HepG2 (cell line): ENCODE data around the gene PDZD2. TPM values are rescaled to one million over a fixed set of nuclear protein-coding genes. Genes with fewer than 3 reads are reported as not detected.
"Not testable (repeated sequence)": the region's sequence is repeated elsewhere in the genome, so short reads cannot be mapped to it uniquely, and the experiment has no call there.

Source experiments
- ATAC-seq: fragments of 200-7000 bp; cut with Tn5 transposase; 3 replicates; pipeline ENCODE4 v1.9.1; 2020; ENCODE audit warnings: mild to moderate bottlenecking, moderate library complexity
- BruUV-seq: library from RNA; stranded (reverse); fragments of 400-500 nt; replicated peaks from 2 replicates; lab custom pipeline; 2021; lab: Mats Ljungman, UMichigan
- CTCF ChIA-PET: fragments of 300-600 bp; formaldehyde crosslinking; extraction: SDS; loops from one replicate; lab custom pipeline; 2021; ENCODE audit warnings: low total read pairs, inconsistent platforms, low intra/inter-chr PET ratio; lab: Yijun Ruan, JAX
- POLR2A ChIA-PET: fragments of 350-600 bp; sonication (Branson Sonifier 250); formaldehyde crosslinking; loops from one replicate; lab custom pipeline; 2020; ENCODE audit warnings: antibody characterized with exemption, inconsistent platforms; lab: Yijun Ruan, JAX
- DNase-seq: peaks from one replicate; pipeline ENCODE4 v3.0.0-alpha.2; 2015; ENCODE audit warnings: low spot score
- FAIRE-seq: peaks from 3 replicates; lab custom pipeline; 2011; peaks lifted over from hg19 to GRCh38; lab: Jason Lieb, UNC
- H2AFZ ChIP-seq: one replicate; pipeline ENCODE4 v1.6.1; 2011; ENCODE audit warnings: low read length, inconsistent platforms
- H3K27ac ChIP-seq: fragments of 300-600 bp; 3 replicates; pipeline ENCODE4 v1.8.0; 2011; ENCODE audit warnings: mixed run types, mild to moderate bottlenecking, mixed read lengths, low read length, inconsistent platforms; ENCODE audit not compliant: insufficient read depth; ENCODE audit errors: extremely low read length
- H3K27me3 ChIP-seq, 2 experiments: fragments of 200-600 bp in 1 of 2; 2 replicates in 1 of 2; 3 replicates in 1 of 2; pipeline versions ENCODE4 v1.6.0 to v1.8.0; 2011; ENCODE audit warnings: low read length in 2 of 2, mild to moderate bottlenecking in 2 of 2, moderate library complexity in 2 of 2, inconsistent platforms in 1 of 2; ENCODE audit not compliant: insufficient read depth in 2 of 2, control insufficient read depth in 1 of 2
- H3K36me3 ChIP-seq, 2 experiments: fragments of 200-600 bp in 1 of 2; replicated peaks in 1 of 2; 2 replicates in 1 of 2; 3 replicates in 1 of 2; pipeline versions ENCODE4 v1.5.1 to v1.8.0; 2011; ENCODE audit warnings: low read length in 2 of 2, inconsistent platforms in 1 of 2; ENCODE audit not compliant: insufficient read depth in 2 of 2, control insufficient read depth in 1 of 2
- H3K4me1 ChIP-seq: 2 replicates; pipeline ENCODE4 v1.5.1; 2012; ENCODE audit warnings: low read length, inconsistent platforms; ENCODE audit not compliant: insufficient read depth
- H3K4me2 ChIP-seq: 2 replicates; pipeline ENCODE4 v1.6.0; 2011; ENCODE audit warnings: low read depth, low read length, inconsistent platforms
- H3K4me3 ChIP-seq, 3 experiments: fragments of 200-600 bp in 1 of 3; sonication (generic), shearing (Covaris generic) in 1 of 3; replicated peaks in 1 of 3; 2 replicates each; pipeline ENCODE4 v1.5.1; 2011 to 2016; ENCODE audit warnings: low read length in 3 of 3, inconsistent platforms in 2 of 3, low read depth in 2 of 3, mild to moderate bottlenecking in 2 of 3, control low read depth in 1 of 3, mixed read lengths in 1 of 3; ENCODE audit not compliant: insufficient read depth in 1 of 3
- H3K79me2 ChIP-seq: one replicate; pipeline ENCODE4 v1.6.1; 2011; ENCODE audit warnings: low read length, inconsistent platforms; ENCODE audit not compliant: insufficient read depth
- H3K9ac ChIP-seq: 2 replicates; pipeline ENCODE4 v1.6.0; 2011; ENCODE audit warnings: mild to moderate bottlenecking, low read depth, low read length, inconsistent platforms; ENCODE audit not compliant: insufficient read depth
- H3K9me3 ChIP-seq: 2 replicates; pipeline ENCODE4 v1.5.1; 2012; ENCODE audit warnings: mild to moderate bottlenecking, low read length
- H4K20me1 ChIP-seq: 2 replicates; pipeline ENCODE4 v1.6.0; 2011; ENCODE audit warnings: inconsistent platforms, mild to moderate bottlenecking, low read length, moderate library complexity; ENCODE audit not compliant: insufficient read depth
- BRD4 ChIP-seq: sonication (generic); formaldehyde crosslinking; IDR thresholded peaks from 2 replicates; pipeline ENCODE4 v1.4.0; 2020; ENCODE audit warnings: missing genetic modification reagents
- DR1 ChIP-seq: sonication (generic); formaldehyde crosslinking; IDR thresholded peaks from 2 replicates; pipeline ENCODE4 v1.8.0; 2021; ENCODE audit warnings: mild to moderate bottlenecking, missing genetic modification reagents, inconsistent platforms
- PHF21A ChIP-seq: sonication (generic); formaldehyde crosslinking; IDR thresholded peaks from 2 replicates; pipeline ENCODE4 v1.5.0; 2020; ENCODE audit warnings: mild to moderate bottlenecking, missing genetic modification reagents
- RFX1 ChIP-seq: fragments of 450-650 bp; IDR thresholded peaks from 2 replicates; pipeline ENCODE4 v1.6.1; 2017
- ZNF275 ChIP-seq: sonication (generic); formaldehyde crosslinking; IDR thresholded peaks from 2 replicates; pipeline ENCODE4 v1.8.0; 2022; ENCODE audit warnings: missing genetic modification reagents, mild to moderate bottlenecking, inconsistent platforms, borderline replicate concordance
- ZNF460 ChIP-seq: sonication (generic); formaldehyde crosslinking; IDR thresholded peaks from 2 replicates; pipeline ENCODE4 v1.5.1; 2020; ENCODE audit warnings: missing genetic modification reagents, mild to moderate bottlenecking, borderline replicate concordance
- ZNF564 ChIP-seq: sonication (generic); formaldehyde crosslinking; IDR thresholded peaks from 2 replicates; pipeline ENCODE4 v1.8.1; 2023; ENCODE audit warnings: mild to moderate bottlenecking, missing genetic modification reagents
- WGBS: methylation state at CpG from one replicate; pipeline ENCODE4 v1.1.6; 2017; ENCODE audit warnings: low lambda C conversion rate; 5-methylcytosine and 5-hydroxymethylcytosine counted together
- in situ Hi-C: cut with HindIII; loops from 2 replicates; pipeline ENCODE4 v1.10.0; 2017; ENCODE audit warnings: low pct_unique_long_range_greater_than_20kb; ENCODE audit not compliant: extremely low pct_ligation_motif_present
- intact Hi-C: fragments of 100-400 bp; cut with micrococcal nuclease; formaldehyde crosslinking; loops from one replicate; pipeline ENCODE4 v1.10.0; 2022; ENCODE audit not compliant: unreplicated experiment
- polyA plus RNA-seq, 8 experiments: library from polyadenylated mRNA; depleted of rRNA in 3 of 8; stranded (reverse) in 7 of 8; unstranded in 1 of 8; fragments of >200 nt; fragmentation: Illumina TruSeq in 4 of 8; extraction: Trizol in 4 of 8; gene quantifications; 2 replicates each; pipeline versions ENCODE4 v1.2.1 to v1.2.3, GENCODE V29; 2011 to 2016; ENCODE audit warnings: low read depth in 4 of 8, missing spikeins in 1 of 8, mixed read lengths in 1 of 8; ENCODE audit not compliant: insufficient read depth in 1 of 8
- total RNA-seq, 5 experiments: library from RNA; depleted of rRNA; stranded (reverse); fragments of >200 nt; fragmentation: Illumina TruSeq; extraction: Trizol; gene quantifications; 2 replicates each; pipeline ENCODE4 v1.2.3, GENCODE V29; 2016; ENCODE audit warnings: low read depth in 1 of 5

The PDZD2 gene
- total and polyA plus RNA-seq, 2 of the 13 experiments (the other 11 are each of a cell fraction or from before 2014, with no cell fraction given), result 0.04 TPM; not detected in 1

DNA sequence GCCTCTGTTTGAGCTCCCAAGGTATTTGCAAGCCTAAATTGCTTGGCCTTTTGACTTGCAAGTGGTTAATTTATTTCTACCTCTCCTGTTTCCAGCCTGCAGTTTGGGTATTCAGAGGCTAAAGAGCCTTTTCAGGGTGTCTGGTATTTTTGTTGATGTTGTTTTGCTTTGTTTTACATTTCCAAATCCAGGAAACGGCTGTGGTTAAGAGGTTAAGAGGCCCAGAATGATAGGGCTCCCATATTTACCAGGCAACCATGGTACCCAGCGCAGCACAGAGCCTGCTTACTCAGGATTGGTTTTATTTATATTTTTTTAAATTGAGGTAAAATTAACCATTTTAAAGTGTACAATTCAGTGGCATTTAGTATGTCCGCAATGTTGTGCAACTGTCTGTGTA lies 92.1 kb downstream of the PDZD2 start:
- TF ChIP-seq RFX1 (no peak), PHF21A (CRISPR knock-in tag) (no peak), DR1 (CRISPR knock-in tag) (no peak)
- no peak overlapping the region for H3K4me2 ChIP-seq
- in situ Hi-C loops, result no loop called here
- H3K4me1 ChIP-seq, result no peaks in the 10 kb centered on the region
- intact Hi-C loops, result no loop called here
- POLR2A ChIA-PET, result no interaction called here
- no peak overlapping the region for H3K4me3 ChIP-seq
- H4K20me1 ChIP-seq, result no peaks in the 10 kb centered on the region
- H3K36me3 ChIP-seq, result no peaks in the 10 kb centered on the region
- ATAC-seq (no peak), DNase-seq (no peak), FAIRE-seq (no peak)
- no peak overlapping the region for H3K27ac ChIP-seq
- H2AFZ ChIP-seq, result no peak overlapping the region
- H3K79me2 ChIP-seq, result no peaks in the 10 kb centered on the region
- 18% methylated on average over 3 of the region's 3 CpGs for WGBS
- no peak overlapping the region for H3K9ac ChIP-seq
- peaks cover 0 to 9% of the 10 kb centered on the region in 2 experiments; a peak in 1 of 5 replicates for H3K27me3 ChIP-seq
- CTCF ChIA-PET, result no interaction called here
- H3K9me3 ChIP-seq, result no peaks in the 10 kb centered on the region
- BruUV-seq, result no TSS peak

- Histone ChIP-seq H3K4me3 (no peak overlapping the region), H3K4me2 (no peak overlapping the region), H3K27me3 (peaks cover 0 to 6% of the 10 kb centered on the region in 2 experiments; a peak in 1 of 5 replicates), H3K9ac (no peak overlapping the region), H3K79me2 (no peaks in the 10 kb centered on the region), H3K36me3 (no peaks in the 10 kb centered on the region), H2AFZ (no peak overlapping the region), H3K9me3 (no peaks in the 10 kb centered on the region), H4K20me1 (no peaks in the 10 kb centered on the region), H3K27ac (no peak overlapping the region), H3K4me1 (no peaks in the 10 kb centered on the region)
- TF ChIP-seq BRD4, result no peak
- no peak for TF ChIP-seq ZNF564
- no peak for TF ChIP-seq ZNF460
- no peak for TF ChIP-seq ZNF275
- CTCF ChIA-PET, result no interaction called here
- intact Hi-C loops (no loop called here), in situ Hi-C loops (no loop called here)
- POLR2A ChIA-PET, result no interaction called here
- no TSS peak for BruUV-seq
- 0% methylated on average over 2 of the region's 3 CpGs for whole genome bisulfite sequencing
- ATAC-seq (no peak), FAIRE-seq (no peak), DNase-seq (no peak)
Measured at GRCh38 chr5:31731710-31732301, 92.9 kb downstream of the PDZD2 start.

- H4K20me1 ChIP-seq, H3K79me2 ChIP-seq, DNase-seq, intact Hi-C loops, H3K27ac ChIP-seq, H3K4me2 ChIP-seq, BruUV-seq, POLR2A ChIA-PET, in situ Hi-C loops, H3K4me1 ChIP-seq, H3K36me3 ChIP-seq, FAIRE-seq, CTCF ChIA-PET, H2AFZ ChIP-seq, H3K9ac ChIP-seq, ATAC-seq, H3K4me3 ChIP-seq, H3K27me3 ChIP-seq, H3K9me3 ChIP-seq: not testable (repeated sequence)
- 38% methylated on average over 12 of the region's 12 CpGs for WGBS
Measured at GRCh38 chr5:31732821-31733220, 93.9 kb downstream of the PDZD2 start.
